ENCODE results near the gene GAL3ST1.

GAL3ST1 gene

DNA sequence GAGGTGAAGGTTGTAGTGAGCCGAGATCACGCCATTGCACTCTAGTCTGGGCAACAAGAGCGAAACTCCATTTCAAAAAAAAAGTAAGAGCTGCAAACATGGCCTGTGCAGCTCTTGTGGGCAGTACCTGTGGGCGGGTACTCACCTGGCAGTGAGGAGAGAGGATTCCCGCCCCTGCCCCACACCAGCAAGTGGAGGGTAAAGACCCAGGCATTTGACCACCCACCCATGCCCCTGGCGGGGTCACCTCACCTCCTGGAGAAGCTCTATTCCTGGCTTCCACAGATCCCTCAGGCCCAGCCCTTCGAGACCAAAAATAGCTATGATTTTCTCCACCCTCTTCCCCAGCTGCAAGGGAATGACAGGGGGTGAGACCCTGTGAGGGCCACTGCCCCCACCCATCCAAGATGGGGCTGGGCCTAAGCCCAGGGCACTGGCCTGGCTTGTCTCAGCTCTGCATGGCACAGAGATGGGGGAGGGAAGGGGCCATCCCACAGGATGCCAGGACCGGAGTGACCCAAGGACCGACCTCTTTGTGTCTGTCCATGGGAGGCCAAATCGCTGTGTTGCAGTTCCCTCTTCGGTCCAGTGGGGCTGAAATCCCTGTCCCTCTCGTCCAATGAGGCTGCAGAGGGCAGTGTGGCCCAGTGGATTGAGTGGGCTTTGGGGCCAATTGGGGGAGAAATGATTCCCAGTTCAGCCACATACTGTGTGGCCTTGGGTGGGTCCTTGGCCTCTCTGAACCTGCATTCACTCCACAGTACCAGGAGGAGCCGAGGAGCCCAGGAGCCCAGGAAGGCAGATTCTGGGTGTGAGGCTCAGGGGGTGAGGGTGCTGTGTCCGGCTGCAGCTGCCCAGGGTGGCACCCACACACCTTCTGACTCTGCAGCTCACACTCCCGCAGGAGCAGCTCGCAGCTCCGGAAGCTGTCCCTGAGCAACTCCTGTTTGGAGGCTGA lies 42.5 kb downstream of the GAL3ST1 start:
- DNase-seq = no peak

DNA sequence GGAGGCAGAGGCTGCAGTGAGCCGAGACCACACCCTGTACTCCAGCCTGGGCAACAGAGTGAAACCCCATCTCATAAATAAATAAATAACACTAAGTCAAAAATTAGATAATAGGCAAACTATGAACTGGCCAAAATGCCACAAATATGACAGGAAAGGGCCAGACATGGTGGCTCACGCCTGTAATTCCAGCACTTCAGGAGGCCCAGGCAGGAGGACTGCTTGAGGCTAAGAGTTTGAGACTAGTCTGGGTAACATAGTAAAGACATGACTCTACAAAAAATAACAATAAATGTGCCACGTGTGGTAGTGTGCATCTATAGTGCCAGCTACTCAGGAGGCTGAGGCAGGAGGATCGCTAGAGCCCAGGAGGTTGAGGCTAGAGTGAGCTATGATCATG lies 47.8 kb downstream of the GAL3ST1 start:
- no peak for DNase-seq

DNA sequence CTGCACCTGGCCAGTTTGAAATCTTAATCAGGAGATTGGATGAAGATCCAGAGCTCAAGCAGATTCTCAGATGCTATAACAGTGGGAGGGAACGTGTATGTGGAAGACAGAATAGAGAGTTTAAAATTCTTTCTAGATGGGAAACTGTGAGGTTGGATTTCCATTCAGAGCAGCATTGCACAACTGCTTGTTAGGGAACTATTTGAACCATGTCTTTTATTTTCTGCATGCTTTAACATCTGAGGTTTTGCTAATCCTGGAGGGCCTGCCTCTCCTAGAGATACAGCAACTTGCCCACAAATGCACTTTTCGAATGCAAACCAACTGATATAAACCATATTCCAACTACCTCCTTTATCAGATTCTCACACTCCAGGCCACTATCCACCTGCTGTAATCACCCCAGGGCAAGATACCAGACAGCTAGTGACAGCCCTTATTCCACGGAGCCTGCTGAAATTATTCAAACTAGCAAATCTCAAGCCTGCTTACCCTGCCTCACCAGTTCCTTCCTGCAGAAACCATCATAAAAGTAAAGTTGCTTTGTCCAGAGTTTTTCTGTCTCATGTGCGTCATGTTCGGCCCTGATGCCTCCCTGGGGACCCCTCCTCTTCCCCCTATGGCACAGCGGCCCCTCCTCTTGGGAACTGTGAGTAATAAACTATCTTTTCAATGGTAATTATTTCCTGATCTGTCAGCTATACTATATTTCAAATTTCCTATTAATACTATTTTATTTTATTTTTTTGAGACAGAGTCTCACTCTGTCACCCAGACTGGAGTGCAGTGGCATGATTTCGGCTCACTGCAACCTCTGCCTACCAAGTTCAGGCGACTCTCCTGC lies 50.6 kb downstream of the GAL3ST1 start:
- no peak for DNase-seq

DNA sequence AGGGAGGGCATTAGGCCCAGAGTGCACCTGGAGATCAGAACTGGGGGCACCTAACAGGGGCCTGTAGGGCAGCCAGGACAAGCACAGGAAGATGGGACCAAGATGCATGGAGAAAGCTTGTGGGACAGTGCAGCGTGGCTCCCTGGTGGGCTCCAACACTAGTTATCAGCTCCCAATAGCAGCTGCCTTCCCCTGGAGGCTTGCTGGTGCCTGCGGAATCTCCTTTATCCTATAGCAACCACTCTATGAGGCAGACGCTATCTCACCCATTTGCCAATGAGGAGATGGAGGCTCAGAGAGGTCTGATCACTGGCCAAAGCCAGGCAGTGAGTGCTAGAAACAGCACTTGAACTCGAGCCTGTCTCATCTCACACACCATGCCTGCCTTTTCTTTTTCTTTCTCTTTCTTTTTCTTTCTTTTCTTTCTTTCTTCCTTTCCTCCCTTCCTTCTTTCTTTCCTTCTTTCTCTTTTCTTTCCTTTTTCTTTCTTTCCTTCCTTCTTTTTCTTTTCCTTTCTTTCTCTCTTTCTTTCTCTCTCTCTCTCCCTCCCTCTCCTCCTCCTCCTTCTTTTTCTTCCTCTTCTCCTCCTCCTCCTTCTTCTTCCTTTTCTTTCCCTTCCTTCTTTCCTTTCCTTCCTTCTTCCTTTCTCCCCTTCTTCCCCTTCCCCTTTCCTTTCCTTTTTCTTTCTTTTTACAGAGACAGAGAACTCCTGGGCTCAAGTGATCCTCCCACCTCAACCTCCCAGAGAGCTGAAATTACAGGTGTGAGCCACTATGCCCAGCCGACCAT lies 52.9 kb downstream of the GAL3ST1 start:
- no peak for DNase-seq

DNA sequence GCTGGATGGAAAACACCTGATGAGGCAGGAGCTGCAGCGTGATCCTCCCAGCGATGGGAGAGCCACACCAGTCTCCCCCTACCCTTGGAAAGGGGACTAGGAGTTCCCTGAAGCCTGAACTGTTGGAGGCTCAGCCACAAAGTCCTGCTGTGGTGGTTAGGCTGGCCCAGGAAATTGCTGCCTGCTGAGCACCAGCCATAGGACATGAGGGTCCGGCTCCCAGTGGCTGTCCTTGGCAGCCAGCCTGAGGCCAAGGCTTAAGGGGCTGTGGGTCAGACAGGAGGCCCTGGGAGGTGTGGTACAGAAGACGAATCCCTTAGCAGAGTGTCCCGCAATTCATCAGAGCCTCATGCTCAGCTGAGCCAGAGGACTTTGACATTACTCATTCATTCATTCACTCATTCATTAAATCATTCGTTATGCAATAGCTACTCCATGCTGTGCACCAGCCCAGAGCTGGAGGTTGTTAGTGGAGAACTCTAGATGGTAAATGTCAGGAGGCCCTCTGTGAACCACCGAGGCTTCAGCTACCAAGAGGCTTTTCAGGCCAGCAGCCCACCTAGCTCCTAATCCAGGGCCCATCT lies 54.5 kb downstream of the GAL3ST1 start:
- DNase-seq = no peak

DNA sequence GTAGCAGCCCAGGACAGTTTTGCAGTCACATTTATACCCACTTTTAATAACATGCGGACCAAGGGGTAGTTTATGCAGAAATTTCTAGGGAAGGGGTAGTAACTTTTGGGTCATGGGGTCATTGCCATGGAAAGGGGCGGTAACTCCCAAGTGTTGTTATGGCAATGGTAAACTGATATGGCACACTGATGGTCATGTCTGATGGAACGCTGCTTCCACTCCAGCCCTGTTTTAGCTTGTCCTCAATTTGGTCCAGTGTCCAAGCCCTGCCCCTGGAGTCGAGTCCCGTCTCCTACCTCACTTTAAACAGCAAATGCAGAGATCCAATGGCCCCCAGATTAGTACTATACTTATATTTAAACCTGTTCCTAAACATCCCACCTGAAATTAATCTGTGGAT lies 57.7 kb downstream of the GAL3ST1 start:
- DNase-seq = no peak

DNA sequence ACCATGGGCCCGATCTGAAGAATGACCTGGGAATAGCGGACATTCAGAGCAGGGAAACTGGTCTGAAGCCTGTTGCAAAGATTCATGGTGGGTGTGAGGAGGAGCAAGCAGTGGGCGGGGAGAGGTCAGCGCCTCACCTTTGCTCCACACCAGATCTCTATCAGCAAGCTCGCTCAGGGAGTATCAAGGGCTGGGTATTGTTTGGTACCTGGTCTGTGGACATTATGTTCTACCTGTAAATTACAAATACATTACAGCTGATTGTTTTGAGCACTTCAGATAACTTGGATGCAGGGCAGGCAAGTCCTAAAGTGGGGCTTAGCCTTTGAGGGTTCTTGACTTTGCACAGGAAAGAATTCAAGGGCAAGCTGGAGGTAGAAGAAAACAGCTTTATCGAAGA lies 58.2 kb downstream of the GAL3ST1 start:
- DNase-seq = no peak

DNA sequence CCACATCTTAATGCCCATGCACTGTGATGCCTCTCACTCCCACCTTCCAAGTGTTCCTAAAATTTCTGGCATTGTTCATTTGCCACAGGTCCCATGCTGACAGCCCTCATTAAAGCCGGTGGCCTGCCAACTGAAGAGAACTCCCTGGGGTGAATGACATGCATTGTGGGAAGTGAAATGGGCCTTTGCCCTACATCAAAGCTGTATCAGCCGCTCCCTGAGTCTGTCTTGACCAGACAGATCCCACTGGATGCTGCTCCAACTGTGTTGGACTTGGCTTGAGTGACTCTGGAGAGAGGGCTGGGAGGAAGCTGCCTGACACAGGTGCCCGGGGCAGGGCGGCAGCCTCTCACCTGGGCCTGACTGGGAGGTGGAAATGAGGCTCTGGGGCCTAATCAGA lies 60.2 kb downstream of the GAL3ST1 start:
- DNase-seq = no peak

DNA sequence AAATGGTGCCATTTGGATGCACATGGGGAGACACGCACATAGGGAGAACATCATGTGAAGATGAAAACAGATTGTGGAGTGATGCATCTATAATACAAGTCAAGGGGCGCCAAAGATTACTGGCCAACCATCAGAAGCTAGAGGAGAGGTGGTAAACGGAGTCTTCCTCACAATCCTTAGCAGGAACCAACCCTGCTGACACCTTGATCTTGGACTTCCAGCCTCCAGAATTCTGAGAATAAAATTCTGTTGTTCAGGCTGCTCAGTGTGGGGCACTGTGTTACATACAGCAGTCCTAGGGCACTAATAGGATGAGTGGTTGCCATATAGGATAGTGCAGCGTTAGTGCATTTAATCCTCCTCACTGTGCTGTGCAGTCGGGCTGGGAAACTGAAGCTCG lies 61.0 kb downstream of the GAL3ST1 start:
- DNase-seq = no peak

DNA sequence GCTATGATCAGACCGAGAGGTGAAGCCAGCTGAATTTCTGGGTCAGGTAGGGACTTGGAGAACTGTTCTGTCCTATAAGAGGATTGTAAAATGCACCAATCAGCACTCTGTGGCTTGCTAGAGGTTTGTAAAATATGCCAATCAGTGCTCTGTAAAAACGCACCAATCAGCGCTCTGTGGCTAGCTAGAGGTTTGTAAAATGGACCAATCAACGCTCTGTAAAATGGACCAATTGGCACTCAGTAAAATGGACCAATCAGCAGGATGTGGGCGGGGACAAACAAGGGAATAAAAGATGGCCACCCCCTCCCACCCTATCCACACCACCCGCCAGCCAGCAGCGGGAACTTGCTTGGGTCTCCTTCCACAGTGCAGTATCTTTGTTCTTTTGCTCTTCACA lies 62.6 kb downstream of the GAL3ST1 start:
- DNase-seq = no peak

DNA sequence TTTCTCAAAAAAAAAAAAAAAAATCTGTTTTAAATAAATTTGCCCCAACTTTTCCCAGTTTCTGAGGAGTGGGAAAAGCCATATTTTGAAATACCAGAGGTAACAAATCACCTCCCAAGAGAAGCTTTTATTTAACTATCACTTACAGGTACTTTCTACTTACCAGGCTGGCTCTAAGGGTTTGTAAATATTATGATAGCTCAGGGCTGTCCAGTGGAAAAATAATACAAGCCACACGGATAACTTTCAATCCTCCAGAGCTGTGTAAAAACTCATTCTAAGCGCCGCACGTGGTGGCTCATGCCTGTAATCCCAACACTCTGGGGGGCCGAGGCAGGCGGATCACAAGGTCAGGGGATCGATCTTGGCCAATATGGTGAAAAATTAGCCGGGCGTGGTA lies 63.4 kb downstream of the GAL3ST1 start:
- no peak for DNase-seq

DNA sequence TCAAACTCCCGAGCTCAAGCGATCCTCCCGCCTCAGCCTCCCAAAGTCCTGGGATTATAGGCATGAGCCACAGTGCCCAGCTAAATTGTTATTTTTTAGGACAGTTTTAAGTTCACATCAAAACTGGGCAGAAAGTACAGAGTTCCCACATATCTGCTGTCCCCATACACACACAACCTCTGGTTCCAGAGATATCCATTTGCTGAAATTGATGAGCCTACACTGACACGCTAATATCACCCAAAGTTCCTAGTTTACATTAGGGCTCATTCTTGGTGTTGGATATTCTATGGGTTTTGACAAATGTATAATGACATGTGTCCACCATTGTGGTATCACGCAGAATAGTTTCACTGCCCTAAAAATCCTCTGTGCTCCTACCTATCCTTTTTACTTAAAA lies 66.2 kb downstream of the GAL3ST1 start:
- DNase-seq = no peak

DNA sequence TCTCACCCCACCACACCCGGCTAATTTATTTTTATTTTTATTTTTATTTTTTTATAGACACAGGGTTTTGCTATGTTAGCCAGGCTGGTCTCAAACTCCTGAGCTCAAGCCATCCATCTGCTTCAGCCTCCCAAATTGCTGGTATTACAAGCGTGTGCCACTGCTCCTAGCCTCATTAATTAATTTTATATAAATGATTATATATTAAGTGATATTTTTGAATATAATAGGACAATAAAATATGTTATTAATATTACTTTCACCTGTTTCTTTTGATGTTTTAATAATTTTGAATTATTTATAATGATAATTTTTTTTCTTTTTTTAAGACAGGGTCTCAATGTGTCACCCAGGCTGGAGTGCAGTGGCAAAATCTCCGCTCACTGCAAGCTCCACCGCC lies 66.8 kb downstream of the GAL3ST1 start:
- DNase-seq = no peak

DNA sequence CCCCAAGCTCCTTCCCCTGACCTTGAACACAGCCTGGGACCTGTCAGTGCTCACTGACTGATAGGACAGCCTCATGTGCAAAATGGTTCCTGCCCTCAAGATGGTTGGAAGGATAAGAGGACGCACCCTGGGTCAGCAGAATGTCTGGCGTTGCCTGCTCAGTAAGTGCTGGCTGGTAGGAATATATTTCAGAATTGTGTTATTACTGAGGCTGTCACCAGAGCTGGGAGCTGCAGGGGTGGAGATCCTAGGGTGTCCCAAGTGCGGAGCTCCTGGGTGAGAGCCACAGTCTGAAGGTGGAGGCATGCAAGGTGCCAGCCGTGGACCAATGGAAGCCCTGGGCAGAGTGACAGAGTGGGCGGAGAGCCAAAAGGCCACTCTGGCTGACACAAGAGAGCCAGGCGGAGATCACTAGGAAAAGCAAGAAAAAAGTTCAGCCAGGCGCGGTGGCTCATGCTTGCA lies 67.9 kb downstream of the GAL3ST1 start:
- DNase-seq = no peak

Measured in GDM1 (cell line).